ENCODE measurements around the gene ZNF397.

DNA sequence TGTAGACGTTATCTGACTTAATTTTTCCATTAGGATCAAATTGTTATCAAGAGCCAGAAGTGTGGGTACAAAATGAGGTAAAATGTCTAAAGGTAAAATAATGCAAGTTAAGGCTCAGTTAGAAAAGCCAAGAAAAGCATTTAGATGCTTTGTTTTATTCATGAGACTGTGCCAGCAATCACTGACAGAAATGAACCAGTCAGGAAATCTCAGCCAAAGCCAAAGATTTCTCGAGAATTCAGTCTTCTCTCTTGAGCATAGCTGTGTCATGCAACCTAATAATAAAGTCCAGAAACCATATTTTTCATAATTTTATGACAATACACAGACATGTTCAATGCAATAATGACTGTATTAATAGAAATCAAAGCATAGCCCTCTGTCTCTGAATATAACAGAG lies 43.5 kb upstream of the ZNF397 start:
- TF ChIP-seq, protein P1, sequence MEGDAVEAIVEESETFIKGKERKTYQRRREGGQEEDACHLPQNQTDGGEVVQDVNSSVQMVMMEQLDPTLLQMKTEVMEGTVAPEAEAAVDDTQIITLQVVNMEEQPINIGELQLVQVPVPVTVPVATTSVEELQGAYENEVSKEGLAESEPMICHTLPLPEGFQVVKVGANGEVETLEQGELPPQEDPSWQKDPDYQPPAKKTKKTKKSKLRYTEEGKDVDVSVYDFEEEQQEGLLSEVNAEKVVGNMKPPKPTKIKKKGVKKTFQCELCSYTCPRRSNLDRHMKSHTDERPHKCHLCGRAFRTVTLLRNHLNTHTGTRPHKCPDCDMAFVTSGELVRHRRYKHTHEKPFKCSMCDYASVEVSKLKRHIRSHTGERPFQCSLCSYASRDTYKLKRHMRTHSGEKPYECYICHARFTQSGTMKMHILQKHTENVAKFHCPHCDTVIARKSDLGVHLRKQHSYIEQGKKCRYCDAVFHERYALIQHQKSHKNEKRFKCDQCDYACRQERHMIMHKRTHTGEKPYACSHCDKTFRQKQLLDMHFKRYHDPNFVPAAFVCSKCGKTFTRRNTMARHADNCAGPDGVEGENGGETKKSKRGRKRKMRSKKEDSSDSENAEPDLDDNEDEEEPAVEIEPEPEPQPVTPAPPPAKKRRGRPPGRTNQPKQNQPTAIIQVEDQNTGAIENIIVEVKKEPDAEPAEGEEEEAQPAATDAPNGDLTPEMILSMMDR (conservative IDR thresholded peaks at IDR 0.05 in 1 of 2, IDR thresholded peaks at IDR 0.05 in 1 of 2; ENCODE audit: extremely low read depth in 1 of 2, insufficient read depth in 1 of 2, low read depth in 1 of 2, low read length in 2 of 2) = no peak
- TF ChIP-seq EZH2 (IDR thresholded peaks at IDR 0.05; ENCODE audit: borderline replicate concordance, low read length) = no peak

Measured in mammary epithelial cell (primary cell).